ENCODE measurements around the gene LPP.

- no peak for TF ChIP-seq POLR2AphosphoS5 (IDR thresholded peaks at IDR 0.05)
- TF ChIP-seq, protein P1, sequence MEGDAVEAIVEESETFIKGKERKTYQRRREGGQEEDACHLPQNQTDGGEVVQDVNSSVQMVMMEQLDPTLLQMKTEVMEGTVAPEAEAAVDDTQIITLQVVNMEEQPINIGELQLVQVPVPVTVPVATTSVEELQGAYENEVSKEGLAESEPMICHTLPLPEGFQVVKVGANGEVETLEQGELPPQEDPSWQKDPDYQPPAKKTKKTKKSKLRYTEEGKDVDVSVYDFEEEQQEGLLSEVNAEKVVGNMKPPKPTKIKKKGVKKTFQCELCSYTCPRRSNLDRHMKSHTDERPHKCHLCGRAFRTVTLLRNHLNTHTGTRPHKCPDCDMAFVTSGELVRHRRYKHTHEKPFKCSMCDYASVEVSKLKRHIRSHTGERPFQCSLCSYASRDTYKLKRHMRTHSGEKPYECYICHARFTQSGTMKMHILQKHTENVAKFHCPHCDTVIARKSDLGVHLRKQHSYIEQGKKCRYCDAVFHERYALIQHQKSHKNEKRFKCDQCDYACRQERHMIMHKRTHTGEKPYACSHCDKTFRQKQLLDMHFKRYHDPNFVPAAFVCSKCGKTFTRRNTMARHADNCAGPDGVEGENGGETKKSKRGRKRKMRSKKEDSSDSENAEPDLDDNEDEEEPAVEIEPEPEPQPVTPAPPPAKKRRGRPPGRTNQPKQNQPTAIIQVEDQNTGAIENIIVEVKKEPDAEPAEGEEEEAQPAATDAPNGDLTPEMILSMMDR (IDR thresholded peaks at IDR 0.05): no peak
These were observed 185.7 kb downstream of the LPP start for GRCh38 chr3:188339410-188340295.
